A673 (cell line): ENCODE measurements around the gene TMEM30A. TPM values are rescaled to one million over a fixed set of nuclear protein-coding genes. Genes with fewer than 3 reads are reported as not detected.

Experiments used
- BruUV-seq: library from RNA; stranded (reverse); fragments of 400-500 nt; replicated peaks from 2 replicates; lab custom pipeline; 2021; lab: Mats Ljungman, UMichigan
- CTCF ChIA-PET: fragments of 300-600 bp; sonication (Branson Sonifier 250); formaldehyde crosslinking; loops from one replicate; lab custom pipeline; 2022; ENCODE audit warnings: antibody characterized with exemption; lab: Charles Lee
- POLR2A ChIA-PET: fragments of 300-600 bp; sonication (Branson Sonifier 250); formaldehyde crosslinking; loops from one replicate; lab custom pipeline; 2022; ENCODE audit warnings: antibody characterized with exemption; ENCODE audit not compliant: low non-redundant PET; lab: Charles Lee
- DNase-seq: peaks from one replicate; pipeline ENCODE4 v3.0.0-alpha.2; 2015; ENCODE audit warnings: low spot score
- H3K27ac ChIP-seq: fragments of 200-600 bp; sonication (generic); 2 replicates; pipeline ENCODE4 v1.5.1; 2016; ENCODE audit warnings: mixed run types, low read depth, mild to moderate bottlenecking, mixed read lengths, antibody characterized with exemption, low read length; ENCODE audit not compliant: poor library complexity, severe bottlenecking
- H3K27me3 ChIP-seq: fragments of 200-600 bp; sonication (generic); replicated peaks from 2 replicates; pipeline ENCODE4 v1.6.1; 2017; ENCODE audit warnings: mixed run types, low read depth, mild to moderate bottlenecking, mixed read lengths, antibody characterized with exemption, low read length; ENCODE audit not compliant: insufficient read depth, poor library complexity
- H3K36me3 ChIP-seq: fragments of 200-600 bp; sonication (generic); 2 replicates; pipeline ENCODE4 v1.6.1; 2016; ENCODE audit warnings: mixed run types, mild to moderate bottlenecking, mixed read lengths, antibody characterized with exemption, low read length; ENCODE audit not compliant: insufficient read depth, poor library complexity, severe bottlenecking
- H3K4me1 ChIP-seq: fragments of 200-600 bp; sonication (generic); 2 replicates; pipeline ENCODE4 v1.6.1; 2017; ENCODE audit warnings: mixed run types, mild to moderate bottlenecking, mixed read lengths, antibody characterized with exemption, low read length; ENCODE audit not compliant: insufficient read depth, poor library complexity, severe bottlenecking
- H3K4me3 ChIP-seq: fragments of 200-600 bp; sonication (generic); 2 replicates; pipeline ENCODE4 v1.5.1; 2016; ENCODE audit warnings: low read depth, mixed run types, mild to moderate bottlenecking, mixed read lengths, low read length; ENCODE audit not compliant: poor library complexity, severe bottlenecking
- H3K9me3 ChIP-seq: fragments of 200-600 bp; sonication (generic); 2 replicates; pipeline ENCODE4 v1.6.1; 2016; ENCODE audit warnings: mixed run types, low read depth, mild to moderate bottlenecking, mixed read lengths, antibody characterized with exemption, low read length; ENCODE audit not compliant: poor library complexity, severe bottlenecking
- CTCF ChIP-seq: fragments of 300-800, 200-600 bp; sonication (generic); conservative IDR thresholded peaks from 2 replicates; pipeline ENCODE4 v1.5.1; 2017; ENCODE audit warnings: low read depth, mild to moderate bottlenecking, antibody characterized with exemption, low read length, moderate library complexity, mixed read lengths
- EZH2 ChIP-seq: fragments of 200-600 bp; sonication (generic); IDR thresholded peaks from 2 replicates; pipeline ENCODE4 v1.6.1; 2017; ENCODE audit warnings: borderline replicate concordance, low read depth, mild to moderate bottlenecking, mixed read lengths, antibody characterized with exemption, low read length; ENCODE audit not compliant: poor library complexity, severe bottlenecking
- intact Hi-C: fragments of 100-400 bp; cut with micrococcal nuclease; formaldehyde crosslinking; loops from one replicate; pipeline ENCODE4 v1.10.0; 2022; ENCODE audit not compliant: unreplicated experiment
- total RNA-seq: library from RNA; stranded (reverse); gene quantifications from 2 replicates; pipeline ENCODE4 v1.2.3, GENCODE V29; 2021

The TMEM30A gene
- total RNA-seq, 1 experiment from 2014 or later, result 63.9 TPM

- intact Hi-C loops, result loop anchor here (1.0 to 10.0 kb wide), 6 partner anchors 267 to 1007 kb away; no protein-coding TSS in a partner anchor
- ChIA-PET POLR2A (no interaction called here), CTCF (interaction anchor here (1.2 to 2.5 kb wide), 5 partner anchors 264 to 1466 kb away, joined by 4 to 6 read pairs (median 6); no protein-coding TSS in a partner anchor)
- H3K4me3 ChIP-seq, result peak overlapping the region; percentile 53
- peaks cover 18% of the 10 kb centered on the region for H3K4me1 ChIP-seq
- TF ChIP-seq EZH2, result peak; percentile 42
- peak; percentile 85 for TF ChIP-seq CTCF
- peak; percentile 90 for DNase-seq
- peaks cover 22% of the 10 kb centered on the region for H3K27me3 ChIP-seq
- TSS peak; percentile 37 for BruUV-seq
- no peaks in the 10 kb centered on the region for H3K9me3 ChIP-seq
- no peak overlapping the region for H3K27ac ChIP-seq
- no peaks in the 10 kb centered on the region for H3K36me3 ChIP-seq
Observed at GRCh38 chr6:75204217-75204958, 80.2 kb downstream of the TMEM30A start.

- H3K9me3 ChIP-seq, result no peaks in the 10 kb centered on the region
- ChIA-PET POLR2A (no interaction called here), CTCF (interaction anchor here (0.6 to 2.5 kb wide), 6 partner anchors 64 to 1465 kb away, joined by 4 to 6 read pairs (median 6); no protein-coding TSS in a partner anchor)
- DNase-seq, result no peak
- peaks cover 18% of the 10 kb centered on the region for H3K4me1 ChIP-seq
- H3K36me3 ChIP-seq, result no peaks in the 10 kb centered on the region
- H3K4me3 ChIP-seq, result peak overlapping the region; percentile 53
- peaks cover 22% of the 10 kb centered on the region for H3K27me3 ChIP-seq
- no peak overlapping the region for H3K27ac ChIP-seq
- TF ChIP-seq EZH2, result no peak
- no peak for TF ChIP-seq CTCF
- intact Hi-C loops, result loop anchor here (1.0 to 10.0 kb wide), 6 partner anchors 266 to 1006 kb away; no protein-coding TSS in a partner anchor
- no TSS peak for BruUV-seq
Observed at GRCh38 chr6:75203721-75204120, 80.9 kb downstream of the TMEM30A start.

Other genes with a start within 250 kb of the TMEM30A start
- gene COL12A1, start 78.7 kb downstream of the TMEM30A start, total RNA-seq, result 9.3 and 9.5 TPM in 2 replicates
- gene COX7A2, start 41.0 kb downstream of the TMEM30A start, total RNA-seq, result 442 and 451 TPM in 2 replicates
- gene FILIP1, start 209.0 kb upstream of the TMEM30A start, total RNA-seq, result 0.24 and 0.32 TPM in 2 replicates